ENCODE results near the gene SLC4A1AP. TPM values are rescaled to one million over a fixed set of nuclear protein-coding genes. Genes with fewer than 3 reads are reported as not detected.

Gene SLC4A1AP
- total and polyA plus RNA-seq, 2 of the 13 experiments (the other 11 are each of a cell fraction or from before 2014, with no cell fraction given), result 15.3 to 44.6 TPM

GRCh38 chr2:27724905-27725701 lies 61.4 kb downstream of the SLC4A1AP start (continued):
- peak; percentile 74 for TF ChIP-seq FOXP4 (CRISPR knock-in tag; IDR thresholded peaks at IDR 0.05)
- TF ChIP-seq ZNF589 (CRISPR knock-in tag; conservative IDR thresholded peaks at IDR 0.05), result no peak
- TF ChIP-seq SIX1 (CRISPR knock-in tag; IDR thresholded peaks at IDR 0.05; ENCODE audit: borderline replicate concordance), result no peak
- 0 out of 2 replicates have a peak, but pooled peaks have one; percentile 53 for TF ChIP-seq NFKBIZ (CRISPR knock-in tag; IDR thresholded peaks at IDR 0.05)
- 0 out of 2 replicates have a peak, but pooled peaks have one; percentile 65 for TF ChIP-seq MIER3 (CRISPR knock-in tag; IDR thresholded peaks at IDR 0.05; ENCODE audit: borderline replicate concordance)
- TF ChIP-seq ATM (IDR thresholded peaks at IDR 0.05; ENCODE audit: borderline replicate concordance), result no peak
- TF ChIP-seq ZNF512 (CRISPR knock-in tag; IDR thresholded peaks at IDR 0.05), result no peak
- TF ChIP-seq BCL6 (CRISPR knock-in tag; IDR thresholded peaks at IDR 0.05), result peak; percentile 64
- TF ChIP-seq ZNF382 (CRISPR knock-in tag; IDR thresholded peaks at IDR 0.05; ENCODE audit: borderline replicate concordance), result no peak
- peak; percentile 21; the same call in 1 of the 2 replicates for TF ChIP-seq ZNF687 (CRISPR knock-in tag; IDR thresholded peaks at IDR 0.05)
- TF ChIP-seq ZNF546 (CRISPR knock-in tag; conservative IDR thresholded peaks at IDR 0.05), result no peak
- TF ChIP-seq ETS1 (CRISPR knock-in tag; IDR thresholded peaks at IDR 0.05), result no peak
- TF ChIP-seq CTCF (CRISPR knock-in tag; IDR thresholded peaks at IDR 0.05), result peak; percentile 53
- peak; percentile 47; the same call in 1 of the 2 replicates for TF ChIP-seq ZFX (CRISPR knock-in tag; IDR thresholded peaks at IDR 0.05; ENCODE audit: low read depth)
- TF ChIP-seq GLI4 (CRISPR knock-in tag; IDR thresholded peaks at IDR 0.05; ENCODE audit: borderline replicate concordance), result peak; percentile 37; the same call in 1 of the 2 replicates
- TF ChIP-seq ZBTB20 (CRISPR knock-in tag; IDR thresholded peaks at IDR 0.05; ENCODE audit: borderline replicate concordance, low read depth), result peak; percentile 56; the same call in 1 of the 2 replicates

Data from HepG2 (cell line).